HG03378 (cell line): ENCODE measurements around the gene CYB5R4.

Source experiments
- ATAC-seq: cut with Tn5 transposase; IDR thresholded peaks from one replicate; pipeline ENCODE4 v1.9.1; 2021; ENCODE audit warnings: mild to moderate bottlenecking, moderate library complexity; ENCODE audit not compliant: unreplicated experiment

CYB5R4 gene, protein sequence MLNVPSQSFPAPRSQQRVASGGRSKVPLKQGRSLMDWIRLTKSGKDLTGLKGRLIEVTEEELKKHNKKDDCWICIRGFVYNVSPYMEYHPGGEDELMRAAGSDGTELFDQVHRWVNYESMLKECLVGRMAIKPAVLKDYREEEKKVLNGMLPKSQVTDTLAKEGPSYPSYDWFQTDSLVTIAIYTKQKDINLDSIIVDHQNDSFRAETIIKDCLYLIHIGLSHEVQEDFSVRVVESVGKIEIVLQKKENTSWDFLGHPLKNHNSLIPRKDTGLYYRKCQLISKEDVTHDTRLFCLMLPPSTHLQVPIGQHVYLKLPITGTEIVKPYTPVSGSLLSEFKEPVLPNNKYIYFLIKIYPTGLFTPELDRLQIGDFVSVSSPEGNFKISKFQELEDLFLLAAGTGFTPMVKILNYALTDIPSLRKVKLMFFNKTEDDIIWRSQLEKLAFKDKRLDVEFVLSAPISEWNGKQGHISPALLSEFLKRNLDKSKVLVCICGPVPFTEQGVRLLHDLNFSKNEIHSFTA

DNA sequence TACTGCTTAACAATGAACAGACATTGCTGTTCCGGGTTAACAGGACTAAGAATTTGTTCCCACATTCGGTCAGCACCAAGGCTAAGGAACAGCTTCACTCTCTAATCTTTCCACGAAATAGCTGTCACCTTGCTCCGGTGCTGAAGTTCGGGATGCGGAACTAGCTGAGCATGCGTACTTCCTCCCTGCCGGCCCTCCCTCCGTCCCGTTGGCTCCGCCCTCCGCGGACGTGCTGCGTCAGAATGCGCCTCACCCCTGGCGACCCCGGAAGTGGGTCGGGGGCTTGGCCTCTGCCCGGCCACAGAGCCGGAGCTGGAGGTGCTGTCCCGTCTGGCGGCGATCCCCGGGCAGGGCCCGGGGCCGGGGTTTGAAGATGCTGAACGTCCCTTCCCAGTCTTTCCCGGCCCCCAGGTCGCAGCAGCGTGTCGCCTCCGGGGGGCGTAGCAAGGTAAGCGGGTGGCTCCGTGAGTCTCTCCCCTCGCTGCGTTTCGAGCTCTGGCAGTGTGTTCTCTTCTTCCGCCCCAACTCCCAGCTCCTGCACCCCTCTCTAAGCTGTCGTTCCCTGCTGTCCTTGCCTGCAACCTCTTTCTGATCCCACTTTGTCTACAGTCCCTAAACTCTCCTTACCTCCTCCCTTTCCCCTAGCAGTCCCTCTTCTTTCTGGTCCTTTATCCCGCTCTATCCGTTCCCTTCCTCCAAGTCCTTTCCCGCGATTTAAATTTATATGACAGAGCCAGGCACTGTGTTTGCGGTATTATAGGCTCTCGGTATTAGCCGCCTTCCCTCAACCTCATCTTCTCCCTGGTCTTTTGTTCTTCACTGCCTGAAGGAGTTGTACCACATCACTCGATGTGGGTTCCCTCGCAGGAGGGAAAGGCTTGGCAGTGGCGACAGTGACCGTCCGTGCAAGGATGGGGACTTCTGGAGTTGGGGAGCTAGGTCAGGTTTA is at the start of gene CYB5R4:
Gene CYB5R4 (plus strand): TSS at position 280 of the 949 bp plus-strand sequence. CDS start 94 bp downstream, at position 374.
- peak; percentile 95 for ATAC-seq

DNA sequence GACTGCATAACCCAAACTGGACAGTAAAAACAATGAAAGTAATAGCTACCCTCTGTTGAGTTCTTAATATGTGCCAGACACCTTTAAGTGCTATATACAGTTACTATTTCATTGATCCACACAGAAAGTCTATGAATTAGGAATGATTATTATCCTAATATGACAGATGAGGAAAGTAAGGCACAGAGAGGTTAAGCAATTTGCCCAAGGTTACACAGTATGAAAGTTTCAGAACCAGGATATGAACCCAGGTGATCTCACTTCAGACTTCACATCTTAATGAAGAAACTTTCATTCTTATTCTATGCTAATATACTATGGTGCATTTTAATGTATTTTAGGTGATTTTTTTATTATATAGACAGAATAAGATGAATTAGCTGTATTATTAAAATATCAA is 46.9 kb upstream of the CYB5R4 start:
- no peak for ATAC-seq

DNA sequence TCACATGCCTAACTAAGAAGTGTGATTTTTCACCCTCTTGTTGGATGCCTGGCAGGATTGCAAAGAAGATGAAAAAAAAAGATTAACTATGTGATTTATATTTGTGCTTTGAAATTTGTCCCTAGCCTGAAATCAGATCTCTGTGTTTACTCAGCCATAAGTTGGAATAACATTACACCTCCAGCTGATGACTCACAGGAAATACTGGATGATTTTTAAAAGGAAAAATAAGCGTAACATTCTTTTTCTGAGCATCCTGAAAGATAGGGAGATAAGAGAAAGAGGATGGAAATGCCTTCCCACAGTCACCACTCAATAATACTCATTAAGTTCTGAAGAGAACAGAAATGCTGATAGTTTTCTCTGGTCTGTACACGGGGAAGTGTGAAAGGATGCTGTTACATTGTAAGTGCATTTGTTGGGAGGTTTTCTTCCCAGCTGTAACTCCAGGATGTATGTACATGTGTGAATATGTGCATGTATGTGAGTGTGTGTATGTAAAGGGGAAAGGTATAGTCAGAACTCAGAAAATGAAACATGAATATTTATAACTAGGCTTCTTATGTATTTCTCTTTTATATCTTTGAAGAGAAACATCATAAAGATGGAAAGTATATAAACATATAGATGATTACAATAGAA is 43.7 kb upstream of the CYB5R4 start:
- no peak for ATAC-seq

DNA sequence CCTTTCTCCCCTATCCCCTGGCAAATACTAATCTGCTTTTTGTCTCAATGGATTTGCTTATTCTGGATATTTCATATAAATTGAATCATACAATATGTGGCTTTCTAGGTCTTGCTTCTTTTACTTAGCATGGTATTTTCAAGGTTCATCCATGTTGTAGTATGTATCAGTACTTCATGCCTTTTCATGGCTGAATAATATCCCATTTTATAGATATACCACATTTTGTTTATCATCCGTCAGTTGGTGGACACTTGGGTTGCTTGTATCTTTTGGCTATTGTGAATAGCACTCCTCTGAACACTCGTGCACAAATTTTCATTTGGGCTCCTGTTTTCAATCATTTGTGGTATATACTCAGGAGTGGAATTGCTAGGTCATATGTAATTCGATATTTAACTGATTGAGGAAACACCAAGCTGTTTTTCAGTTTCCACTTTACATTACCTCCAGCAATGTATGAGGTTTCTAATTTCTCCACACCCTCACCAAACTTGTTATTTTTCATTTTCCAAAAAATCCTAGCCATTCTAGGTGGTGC is 36.8 kb upstream of the CYB5R4 start:
- ATAC-seq: no peak

DNA sequence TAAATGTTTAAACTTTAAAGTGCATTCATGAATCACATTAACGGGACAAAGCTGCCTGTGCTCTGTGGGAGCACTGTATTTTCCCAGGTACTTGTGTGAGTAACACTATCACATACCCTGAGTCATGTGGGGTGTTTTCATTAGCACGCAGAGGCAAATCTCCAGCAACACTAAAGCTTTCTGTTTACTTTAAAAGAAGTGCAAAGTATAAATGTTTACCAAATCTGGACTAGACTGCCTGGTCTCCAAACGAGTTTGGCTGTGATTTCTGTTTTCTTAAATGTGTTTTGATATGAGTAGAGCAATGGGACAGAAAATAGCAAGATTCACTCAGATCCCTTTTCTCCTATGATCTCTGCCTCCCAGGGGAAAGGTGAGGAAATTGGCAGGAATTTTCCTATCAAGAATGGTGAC is 35.1 kb upstream of the CYB5R4 start:
- no peak for ATAC-seq

DNA sequence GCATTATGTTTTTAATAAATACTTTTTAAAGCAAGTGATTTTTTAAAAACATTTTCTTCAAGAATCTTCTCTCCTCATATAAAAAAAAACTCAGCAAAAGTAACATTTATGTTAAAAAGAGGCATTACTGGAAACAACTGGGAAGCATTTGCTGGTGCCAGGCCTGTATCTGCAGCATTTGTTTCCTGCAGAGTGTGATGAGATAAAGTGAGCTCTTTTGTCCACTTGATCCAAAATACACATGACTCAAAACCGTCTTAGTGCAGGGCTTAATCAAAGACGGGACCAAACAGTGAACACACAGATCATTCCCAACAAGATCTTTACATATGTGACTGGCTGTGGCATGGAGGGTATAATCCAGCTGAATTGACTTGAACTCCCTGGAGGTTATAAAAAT is 34.7 kb upstream of the CYB5R4 start:
- ATAC-seq: no peak

DNA sequence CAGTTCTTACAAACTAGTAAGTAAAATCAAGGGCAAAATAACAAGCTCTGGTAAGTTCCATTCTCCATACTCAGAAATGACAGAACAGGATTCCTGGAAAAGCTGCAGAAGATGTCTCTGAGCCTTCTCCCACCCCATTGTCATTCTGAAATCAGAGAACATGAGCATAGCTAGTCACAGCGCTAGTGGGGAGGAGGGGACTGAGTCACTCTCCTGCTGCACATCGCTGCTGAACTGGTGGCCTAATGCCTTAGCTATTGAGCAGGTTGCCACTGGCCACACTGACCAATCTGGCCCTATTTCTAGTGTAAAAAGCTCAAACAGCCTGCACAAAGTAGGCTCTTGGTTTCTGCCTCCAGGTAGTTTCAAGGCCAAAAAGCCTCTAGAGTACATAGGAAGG is 32.4 kb upstream of the CYB5R4 start:
- ATAC-seq: no peak

DNA sequence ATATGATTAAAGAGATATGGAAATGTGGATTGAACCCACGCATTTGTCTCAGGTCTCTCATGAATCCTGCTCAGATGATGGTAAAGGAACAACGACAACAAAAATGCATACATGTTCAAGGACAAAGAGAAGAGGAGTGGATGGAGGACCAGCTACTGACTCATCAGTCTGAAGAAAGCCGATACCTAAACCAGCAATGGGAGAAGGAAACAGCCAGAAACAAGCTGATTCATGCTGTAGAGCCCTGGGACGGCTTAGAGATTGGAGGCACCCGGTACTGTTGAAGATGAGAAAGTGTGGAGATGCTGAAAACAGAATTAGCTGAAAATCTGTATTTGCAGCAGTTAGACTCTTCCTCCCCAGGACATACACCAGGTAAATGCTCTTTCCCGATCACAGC is 20.8 kb upstream of the CYB5R4 start:
- ATAC-seq: no peak

DNA sequence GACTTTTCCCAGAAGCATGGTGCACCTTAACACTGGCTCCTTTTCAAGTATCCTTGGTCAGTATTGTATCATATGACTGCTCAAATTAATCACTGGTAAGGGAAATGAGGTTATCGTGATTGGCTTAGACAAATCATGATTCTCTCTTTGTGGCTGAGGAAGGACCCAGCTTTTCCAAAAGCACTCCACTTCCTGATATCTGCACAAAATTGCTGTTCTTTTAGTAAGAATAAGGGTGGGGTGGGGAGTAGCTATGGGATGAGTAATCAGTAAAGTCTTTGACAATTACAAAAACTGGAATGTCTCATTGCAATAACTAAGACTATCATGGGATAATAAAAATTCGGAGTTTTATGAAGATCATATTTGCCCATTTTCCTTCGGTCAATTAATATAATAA is 15.3 kb upstream of the CYB5R4 start:
- no peak for ATAC-seq

DNA sequence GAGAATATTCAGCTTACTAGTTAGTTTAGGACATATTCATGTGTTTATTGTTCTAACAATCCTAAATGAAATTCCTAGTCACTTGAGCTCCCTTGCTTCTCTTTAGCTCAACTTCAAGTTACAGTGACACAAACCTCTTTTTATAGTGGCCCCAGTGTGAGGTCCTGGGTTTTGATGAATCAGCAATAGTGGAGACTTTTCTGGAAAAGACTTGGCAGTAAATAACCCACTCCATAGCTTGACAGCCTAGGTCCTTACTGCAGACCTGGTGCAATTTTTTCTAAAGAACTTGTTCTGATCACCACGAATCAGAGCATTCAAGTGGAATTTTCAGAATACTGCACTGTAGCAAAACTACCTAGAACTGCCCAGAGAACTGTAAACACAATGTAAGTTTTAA is 13.2 kb upstream of the CYB5R4 start:
- no peak for ATAC-seq

DNA sequence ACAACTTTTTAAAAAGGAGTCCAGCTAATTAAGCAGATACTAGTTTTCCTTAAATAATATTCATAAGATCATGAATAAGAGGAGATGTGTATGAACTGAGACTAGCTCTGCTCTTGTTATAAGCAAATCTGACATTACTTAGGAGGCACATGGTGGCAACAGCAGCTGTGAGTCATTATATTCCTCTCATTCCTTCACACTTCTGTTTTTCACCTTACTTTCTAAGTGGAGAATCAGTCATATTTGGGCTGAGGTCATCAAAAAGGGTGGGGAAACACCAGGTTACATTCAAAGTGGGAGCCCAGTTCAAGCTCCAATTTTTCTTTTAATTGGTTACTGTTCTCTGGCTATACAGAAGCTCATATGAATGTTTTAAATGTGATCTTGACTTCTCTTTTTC is 12.3 kb upstream of the CYB5R4 start:
- peak; percentile 95 for ATAC-seq

DNA sequence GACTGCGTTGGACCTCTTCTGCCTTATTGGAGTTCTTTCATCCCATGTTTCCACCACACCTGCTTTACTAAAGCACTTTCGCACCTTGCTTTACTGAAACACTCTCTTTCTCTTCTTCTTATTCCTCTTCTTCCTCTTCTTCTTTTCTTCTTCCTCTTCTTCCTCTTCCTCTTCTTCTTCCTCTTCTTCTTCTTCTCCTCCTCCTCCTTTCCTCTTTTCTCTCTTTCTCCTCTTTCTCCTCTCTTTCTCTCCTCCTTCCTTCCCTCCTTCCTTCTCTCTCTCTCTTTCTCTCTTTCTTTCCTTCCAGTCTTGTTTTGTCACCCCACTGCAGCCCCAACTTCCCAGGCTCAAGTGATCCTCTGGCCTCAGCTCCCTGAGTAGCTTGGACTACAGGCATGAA is 10.4 kb upstream of the CYB5R4 start:
- no peak for ATAC-seq

DNA sequence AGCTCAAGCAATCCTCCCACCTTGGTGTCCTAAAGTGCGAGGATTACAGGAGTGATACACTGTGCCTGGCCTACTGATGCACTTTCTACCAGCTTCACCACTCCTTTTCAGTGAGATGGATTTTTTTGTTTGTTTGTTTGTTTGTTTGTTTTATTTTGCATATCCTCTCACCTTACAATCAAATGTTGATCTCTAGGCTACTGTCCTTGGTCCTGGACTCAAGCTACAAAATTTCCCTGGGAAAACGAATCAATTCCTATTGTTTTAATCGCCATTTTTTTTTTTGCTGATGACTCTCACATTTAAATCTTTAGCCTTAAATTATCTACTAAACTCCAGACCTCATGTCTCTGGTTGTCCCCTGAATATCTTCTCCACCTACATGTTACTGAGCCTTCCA is 9.9 kb upstream of the CYB5R4 start:
- ATAC-seq: no peak

DNA sequence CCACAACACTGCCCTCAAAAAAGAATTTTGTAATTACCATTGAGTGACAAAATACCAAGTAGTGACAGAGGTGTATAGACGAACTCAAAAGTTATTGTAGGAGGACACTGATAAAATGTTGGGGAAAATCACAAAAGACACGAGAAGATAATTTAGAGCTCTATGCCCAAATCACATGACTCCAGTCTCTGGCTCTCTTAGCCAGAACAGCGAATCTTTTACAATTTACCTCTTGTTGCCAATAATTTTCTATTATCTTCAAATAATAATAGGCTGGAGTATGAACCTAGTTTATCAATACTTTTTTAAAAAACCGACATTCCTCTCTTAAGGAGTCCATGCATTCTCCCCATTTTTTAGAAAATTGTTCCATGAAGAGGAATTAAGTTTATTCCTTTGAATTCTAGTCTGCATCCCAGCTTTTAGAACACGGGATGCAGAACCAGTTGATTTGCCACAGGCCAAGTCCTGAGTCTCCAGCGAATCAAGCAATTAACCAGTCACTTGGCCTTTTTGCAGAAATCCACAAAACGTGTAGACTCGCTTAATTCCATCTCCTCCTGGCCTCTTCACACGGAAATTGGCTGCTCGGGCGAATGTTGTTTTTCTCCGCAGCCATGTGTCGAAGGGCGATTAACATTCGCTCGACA is 6.8 kb upstream of the CYB5R4 start:
- no peak for ATAC-seq

DNA sequence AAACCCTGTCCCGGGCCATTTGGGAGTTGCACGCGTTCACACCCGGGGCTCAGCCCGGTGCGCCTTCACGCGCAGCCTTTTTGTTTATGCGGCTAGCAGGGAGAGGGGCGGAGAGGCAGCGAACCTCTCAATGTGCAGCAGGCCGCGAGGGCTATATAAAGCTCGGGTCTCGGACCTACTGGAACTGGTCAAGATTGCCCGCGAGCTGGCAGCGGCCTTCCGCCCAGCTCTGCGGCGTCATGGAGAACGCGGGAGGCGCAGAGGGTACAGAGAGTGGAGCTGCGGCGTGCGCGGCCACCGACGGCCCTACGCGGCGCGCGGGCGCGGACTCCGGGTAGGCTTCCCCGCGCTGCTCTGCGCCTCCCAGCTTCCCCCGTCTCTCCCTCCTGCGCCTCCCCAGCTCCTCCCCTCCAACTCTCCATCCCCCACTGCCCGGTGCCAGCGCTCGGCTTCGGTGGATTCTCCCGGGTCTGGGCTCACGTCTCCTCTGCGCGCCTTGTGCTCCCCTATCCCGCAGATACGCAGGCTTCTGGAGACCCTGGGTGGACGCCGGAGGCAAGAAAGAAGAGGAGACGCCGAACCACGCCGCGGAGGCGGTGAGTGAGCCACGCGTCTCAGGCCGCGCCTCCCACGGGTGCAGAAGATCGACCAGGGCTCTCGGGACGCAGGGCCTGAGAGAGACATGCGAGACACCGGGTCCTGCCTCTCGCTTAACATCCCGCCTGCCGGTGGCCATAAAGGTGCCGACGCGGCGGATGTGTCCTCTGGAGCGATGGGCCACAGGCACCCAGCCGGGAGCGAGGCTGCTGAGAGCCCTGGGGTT is 6.1 kb upstream of the CYB5R4 start, which contains the start of gene RIPPLY2:
Gene RIPPLY2 (plus strand): TSS at position 183 of the 823 bp plus-strand sequence. CDS start 57 bp downstream, at position 240.
- ATAC-seq: peak; percentile 40

DNA sequence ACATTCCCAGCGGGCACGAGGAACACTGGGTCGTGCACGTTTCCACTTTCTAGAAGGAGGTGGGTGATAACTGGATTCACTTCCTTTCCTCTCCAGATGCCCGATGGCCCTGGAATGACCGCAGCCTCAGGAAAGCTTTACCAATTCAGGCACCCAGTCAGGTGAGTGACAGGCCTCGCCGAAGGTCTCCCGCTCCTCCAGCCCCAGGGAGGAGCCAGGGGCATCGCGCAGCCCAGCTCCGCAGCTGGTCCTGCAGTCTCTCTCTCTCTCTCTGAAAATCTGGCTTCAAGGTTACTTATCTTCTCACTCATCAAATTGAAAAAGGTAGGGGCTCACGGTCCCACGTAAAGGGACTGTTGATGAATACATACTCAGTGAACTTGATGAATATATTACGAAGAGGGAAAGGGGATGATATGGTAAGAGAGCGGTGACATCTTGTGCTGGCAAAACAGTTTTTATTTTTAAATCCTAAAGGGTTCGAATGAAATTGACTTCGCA is 5.4 kb upstream of the CYB5R4 start:
- no peak for ATAC-seq

DNA sequence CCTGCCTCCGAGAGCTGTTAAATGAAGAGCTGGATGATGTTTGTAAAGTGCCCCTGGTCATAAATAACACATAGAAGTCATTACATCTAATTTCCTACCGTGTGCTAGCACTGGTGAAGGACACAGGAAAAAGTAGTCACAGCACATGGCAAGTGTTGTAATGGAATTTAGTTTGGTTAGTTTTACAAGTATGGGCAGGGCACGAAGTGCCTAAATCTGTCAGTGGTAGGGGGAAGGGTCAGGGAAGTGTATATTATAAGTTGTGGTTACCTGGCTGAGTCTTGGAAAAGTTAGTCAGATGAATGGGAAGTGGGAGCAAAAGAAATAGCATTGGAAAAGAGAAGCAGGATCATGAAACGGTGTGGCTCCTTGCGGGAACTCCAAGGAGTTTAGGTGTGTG is 4.7 kb upstream of the CYB5R4 start:
- ATAC-seq: no peak

DNA sequence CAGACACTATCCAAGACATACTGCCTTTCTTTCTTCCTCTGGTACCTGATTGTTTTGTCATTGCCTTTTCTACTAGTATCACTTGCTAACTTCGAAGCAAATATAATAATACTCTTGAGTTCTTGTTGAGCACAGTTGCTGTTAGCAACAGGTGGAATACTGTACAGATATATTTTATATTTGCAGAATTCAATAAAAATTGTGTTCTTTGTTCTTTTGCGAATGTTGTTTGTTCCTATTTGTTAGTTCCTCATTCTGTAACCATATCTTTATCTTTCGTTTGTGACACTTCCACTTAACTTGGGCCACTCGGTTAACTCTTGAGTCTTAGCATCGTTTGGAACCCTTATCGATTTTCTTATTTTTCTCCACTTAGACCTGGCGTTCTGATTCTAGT is 868 bp downstream of the CYB5R4 start:
- ATAC-seq: peak; percentile 8
